Fibroblast of skin of right quadriceps (primary cell): ENCODE results near the gene HAL.

Source experiments
- DNase-seq: peaks from one replicate; pipeline ENCODE4 v3.0.0-alpha.2; 2013

The HAL gene

GRCh38 chr12:96006727-96007126, 10.6 kb upstream of the HAL start:
- DNase-seq = no peak

GRCh38 chr12:96000858-96001257, 4.7 kb upstream of the HAL start:
- DNase-seq = no peak

GRCh38 chr12:95999484-95999883, 3.3 kb upstream of the HAL start:
- no peak for DNase-seq

- peak; percentile 39 for DNase-seq
These were observed 2.6 kb upstream of the HAL start for GRCh38 chr12:95998611-95999286.

GRCh38 chr12:95997911-95998510, 1.9 kb upstream of the HAL start:
- DNase-seq = no peak

GRCh38 chr12:95997276-95997675, 1.1 kb upstream of the HAL start:
- DNase-seq = no peak

GRCh38 chr12:95995238-95996031, 709 bp downstream of the HAL start:
- DNase-seq = no peak

- DNase-seq = no peak
These were observed 1.7 kb downstream of the HAL start for GRCh38 chr12:95994476-95994875.

- no peak for DNase-seq
These were observed 2.2 kb downstream of the HAL start for GRCh38 chr12:95993907-95994306.

- DNase-seq = no peak
These were observed 6.0 kb downstream of the HAL start for GRCh38 chr12:95990136-95990535.

GRCh38 chr12:95989504-95990123, 6.5 kb downstream of the HAL start:
- DNase-seq = no peak

GRCh38 chr12:95988506-95989275, 7.5 kb downstream of the HAL start:
- no peak for DNase-seq

- DNase-seq = no peak
These were observed 9.2 kb downstream of the HAL start for GRCh38 chr12:95986635-95987570.

GRCh38 chr12:95984682-95985081, 11.5 kb downstream of the HAL start:
- no peak for DNase-seq

GRCh38 chr12:95982602-95983001, 13.5 kb downstream of the HAL start:
- DNase-seq = no peak

- no peak for DNase-seq
These were observed 15.7 kb downstream of the HAL start for GRCh38 chr12:95980437-95980836.

GRCh38 chr12:95978774-95979173, 17.4 kb downstream of the HAL start:
- DNase-seq = no peak

GRCh38 chr12:95978351-95978750, 17.8 kb downstream of the HAL start:
- no peak for DNase-seq

GRCh38 chr12:95977764-95978305, 18.3 kb downstream of the HAL start:
- DNase-seq = no peak

GRCh38 chr12:95976416-95976832, 19.7 kb downstream of the HAL start:
- peak; percentile 10 for DNase-seq

GRCh38 chr12:95975491-95975890, 20.7 kb downstream of the HAL start:
- DNase-seq = no peak
